GM12875 (cell line): ENCODE measurements around the gene PLCL2.
"Not testable (repeated sequence)": the region's sequence is repeated elsewhere in the genome, so short reads cannot be mapped to it uniquely, and the experiment has no call there.

Experiments used
- H3K4me3 ChIP-seq: one replicate; pipeline ENCODE4 v1.5.1; 2011; ENCODE audit warnings: low read depth, low read length, control low read depth
- CTCF ChIP-seq: IDR thresholded peaks from 2 replicates; pipeline ENCODE4 v1.5.1; 2011; ENCODE audit warnings: low read depth, mild to moderate bottlenecking, control low read depth, inconsistent platforms, low read length, moderate library complexity, borderline replicate concordance; ENCODE audit not compliant: insufficient read depth

Gene PLCL2

GRCh38 chr3:17122758-17123157 is 238.0 kb downstream of the PLCL2 start:
- H3K4me3 ChIP-seq, result no peak overlapping the region
- no peak for TF ChIP-seq CTCF

- H3K4me3 ChIP-seq, result no peak overlapping the region
- TF ChIP-seq CTCF, result no peak
These were observed 241.1 kb downstream of the PLCL2 start for GRCh38 chr3:17125738-17126442.

GRCh38 chr3:17128671-17129070 is 243.9 kb downstream of the PLCL2 start:
- H3K4me3 ChIP-seq, result not testable (repeated sequence)

- TF ChIP-seq CTCF, result no peak
- H3K4me3 ChIP-seq, result no peak overlapping the region
These were observed 244.8 kb downstream of the PLCL2 start for GRCh38 chr3:17129556-17129955.

- no peak for TF ChIP-seq CTCF
These were observed 246.2 kb downstream of the PLCL2 start for GRCh38 chr3:17130956-17131355.

GRCh38 chr3:17132286-17133115 is 247.7 kb downstream of the PLCL2 start:
- no peak for TF ChIP-seq CTCF
- no peak overlapping the region for H3K4me3 ChIP-seq

More at GRCh38 chr3:17130956-17131355, 246.2 kb downstream of the PLCL2 start:
- H3K4me3 ChIP-seq, result no peak overlapping the region

DNA sequence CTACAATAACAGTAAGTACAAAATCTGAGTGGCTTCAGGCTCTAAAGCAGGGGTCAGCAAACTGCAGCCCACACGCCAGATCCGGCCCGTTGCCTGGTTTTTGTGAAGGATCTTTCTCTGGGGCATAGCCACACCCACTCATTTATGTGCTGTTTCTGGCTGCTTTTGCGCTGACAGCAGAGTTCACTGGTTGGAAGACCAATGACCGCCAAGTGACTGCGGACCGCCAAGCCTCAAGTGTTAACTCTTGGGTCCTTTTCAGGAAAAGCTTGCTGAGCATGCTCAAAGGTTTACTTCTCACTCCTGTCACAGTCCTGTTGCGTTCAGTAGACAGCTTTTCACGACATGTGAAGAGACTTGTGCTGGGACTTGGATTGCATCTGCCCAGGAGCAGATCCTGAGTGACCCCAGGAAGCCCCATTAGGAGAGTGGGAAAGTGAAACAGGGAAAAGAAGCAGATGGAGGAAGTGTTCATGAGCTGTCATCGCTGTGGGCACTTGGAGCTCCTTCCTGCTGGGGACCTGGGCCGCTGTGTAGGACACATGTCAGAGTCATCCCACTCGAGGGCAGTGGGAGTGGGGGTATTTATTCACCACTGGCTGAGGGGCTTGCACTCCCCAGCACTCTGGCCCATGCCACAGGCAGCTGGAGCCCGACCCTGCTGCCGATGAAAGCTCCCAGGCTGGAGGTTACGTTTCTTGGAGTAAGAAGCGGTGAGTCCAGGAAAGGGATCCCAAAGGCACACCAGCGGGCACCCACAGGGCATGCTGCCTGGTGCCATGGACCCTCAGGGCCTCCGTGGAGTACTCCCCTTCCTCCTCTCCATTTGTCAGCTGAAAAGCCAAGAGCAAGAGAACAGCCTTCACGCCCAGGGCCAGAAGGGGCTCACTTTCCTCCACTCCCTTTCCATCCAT is 249.1 kb downstream of the PLCL2 start:
- TF ChIP-seq CTCF, result no peak
- H3K4me3 ChIP-seq, result no peak overlapping the region
